GM12892 (cell line): ENCODE results near the gene FAM174C.

ENCODE experiments used
- POLR2A ChIP-seq: IDR thresholded peaks from 2 replicates; pipeline ENCODE4 v1.6.1; 2011; ENCODE audit warnings: low read depth, low read length, control low read depth
- POLR2AphosphoS5 ChIP-seq: IDR thresholded peaks from 2 replicates; pipeline ENCODE4 v1.6.1; 2011; ENCODE audit warnings: low read depth, low read length, control low read depth
- TAF1 ChIP-seq: IDR thresholded peaks from 2 replicates; pipeline ENCODE4 v1.6.1; 2011; ENCODE audit warnings: low read depth, mild to moderate bottlenecking, control low read depth, low read length, borderline replicate concordance

DNA sequence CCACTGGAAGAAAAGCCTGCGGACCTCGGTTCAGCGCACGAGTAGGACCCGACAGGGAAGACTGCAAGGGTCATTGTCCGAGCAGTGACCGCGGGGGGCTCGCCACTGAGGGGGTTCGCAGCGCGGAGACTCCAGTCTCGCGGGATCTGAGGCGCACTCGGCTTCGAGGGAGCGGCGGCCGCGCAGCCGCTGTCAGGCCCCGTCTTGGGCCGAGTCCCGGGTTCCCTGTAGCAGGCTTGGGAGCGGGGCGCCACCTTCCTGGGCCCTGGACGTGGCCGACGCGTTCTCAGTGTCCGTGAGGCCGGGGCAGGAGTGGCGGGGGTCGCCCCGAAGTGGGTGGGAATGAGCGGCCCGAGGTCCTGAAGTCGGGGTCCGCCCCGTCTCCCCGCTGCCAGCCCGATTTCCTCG, 474 bp upstream of the FAM174C start:
- TF ChIP-seq POLR2A (no peak), POLR2AphosphoS5 (no peak; the same call in 1 of the 2 replicates), TAF1 (no peak)
